ENCODE data around the gene ROBO3.

ROBO3 gene

GRCh38 chr11:124877910-124878758, 12.9 kb downstream of the ROBO3 start:
- H3K9me3 ChIP-seq (ENCODE audit: control insufficient read depth, insufficient read depth, low read depth, low read length): no peaks in the 10 kb centered on the region
- POLR2A ChIA-PET: no interaction called here
- CTCF ChIA-PET: interaction anchor here (0.5 to 0.6 kb wide), 3 partner anchors 114 to 295 kb away, joined by 3 to 10 read pairs (median 3); no protein-coding TSS in a partner anchor
- H3K4me1 ChIP-seq (ENCODE audit: control insufficient read depth, insufficient read depth, low read length): no peaks in the 10 kb centered on the region
- no peaks in the 10 kb centered on the region for H3K36me3 ChIP-seq (ENCODE audit: control insufficient read depth in 2 of 2, insufficient read depth in 1 of 2, low read length in 2 of 2)
- H3K4me3 ChIP-seq (ENCODE audit: low read depth, low read length): no peak overlapping the region
- TF ChIP-seq ZSCAN18 (tag by site-specific recombination; IDR thresholded peaks at IDR 0.05) (no peak), ZNF404 (tag by site-specific recombination; IDR thresholded peaks at IDR 0.05) (no peak), ZNF518A (tag by site-specific recombination; conservative IDR thresholded peaks at IDR 0.05; ENCODE audit: low read depth) (no peak), ZNF26 (tag by site-specific recombination; IDR thresholded peaks at IDR 0.05) (no peak), ZNF362 (tag by site-specific recombination; IDR thresholded peaks at IDR 0.05) (no peak), ZSCAN23 (tag by site-specific recombination; IDR thresholded peaks at IDR 0.05) (no peak), SALL2 (tag by site-specific recombination; IDR thresholded peaks at IDR 0.05; ENCODE audit: borderline replicate concordance) (no peak), EGR2 (tag by site-specific recombination; IDR thresholded peaks at IDR 0.05; ENCODE audit: low read depth) (no peak), ZNF426 (tag by site-specific recombination; IDR thresholded peaks at IDR 0.05) (no peak), ZNF549 (tag by site-specific recombination; IDR thresholded peaks at IDR 0.05) (no peak), ZBTB20 (tag by site-specific recombination; IDR thresholded peaks at IDR 0.05) (no peak), ZNF132 (tag by site-specific recombination; IDR thresholded peaks at IDR 0.05; ENCODE audit: borderline replicate concordance) (no peak), PRDM10 (tag by site-specific recombination; IDR thresholded peaks at IDR 0.05) (no peak), ZNF785 (tag by site-specific recombination; IDR thresholded peaks at IDR 0.05) (no peak), ATF2 (tag by site-specific recombination; IDR thresholded peaks at IDR 0.05; ENCODE audit: low read depth) (no peak), AEBP2 (tag by site-specific recombination; IDR thresholded peaks at IDR 0.05; ENCODE audit: borderline replicate concordance) (no peak), ZNF670 (tag by site-specific recombination; IDR thresholded peaks at IDR 0.05; ENCODE audit: low read depth) (no peak)
- H3K27ac ChIP-seq (ENCODE audit: extremely low read depth, low read depth, low read length): no peak overlapping the region
